WTC11 (cell line): ENCODE measurements around the gene CADM1. TPM values are rescaled to one million over a fixed set of nuclear protein-coding genes. Genes with fewer than 3 reads are reported as not detected.

Experiments used
- ATAC-seq: fragments of 200-7000 bp; cut with Tn5 transposase; 2 replicates; pipeline ENCODE4 v1.10.0; 2021; ENCODE audit warnings: mild to moderate bottlenecking, moderate library complexity
- CTCF ChIA-PET: fragments of 300-600 bp; sonication (Branson Sonifier 250); formaldehyde crosslinking; loops from one replicate; lab custom pipeline; 2021; ENCODE audit warnings: antibody characterized with exemption; lab: Charles Lee
- POLR2A ChIA-PET: fragments of 350-600 bp; sonication (Branson Sonifier 250); formaldehyde crosslinking; loops from one replicate; lab custom pipeline; 2021; ENCODE audit warnings: antibody characterized with exemption; lab: Charles Lee
- DNase-seq: peaks from one replicate; pipeline ENCODE4 v3.0.0; 2021; ENCODE audit warnings: low spot score
- H3K27ac Mint-ChIP-seq: 2 replicates; pipeline ENCODE4 v1.8.0; 2021; ENCODE audit warnings: mixed read lengths
- H3K27me3 Mint-ChIP-seq: 2 replicates; pipeline ENCODE4 v1.8.0; 2021; ENCODE audit warnings: low read depth, mild to moderate bottlenecking, moderate library complexity, mixed read lengths
- H3K36me3 Mint-ChIP-seq: 2 replicates; pipeline ENCODE4 v1.8.0; 2021; ENCODE audit warnings: mixed read lengths
- H3K4me1 Mint-ChIP-seq: 2 replicates; pipeline ENCODE4 v1.8.0; 2022; ENCODE audit warnings: mixed read lengths
- H3K4me3 Mint-ChIP-seq: 2 replicates; pipeline ENCODE4 v1.8.0; 2021; ENCODE audit warnings: mild to moderate bottlenecking, moderate library complexity, mixed read lengths
- H3K9me3 Mint-ChIP-seq: 2 replicates; pipeline ENCODE4 v1.8.0; 2021; ENCODE audit warnings: mixed read lengths
- ATF3 ChIP-seq: sonication (generic); formaldehyde crosslinking; conservative IDR thresholded peaks from 2 replicates; pipeline ENCODE4 v1.8.1; 2022; ENCODE audit warnings: mild to moderate bottlenecking, missing genetic modification reagents
- FOXJ3 ChIP-seq: sonication (generic); formaldehyde crosslinking; IDR thresholded peaks from 2 replicates; pipeline ENCODE4 v1.9.0; 2021; ENCODE audit warnings: missing genetic modification reagents, mild to moderate bottlenecking, borderline replicate concordance
- FOXP4 ChIP-seq: sonication (generic); formaldehyde crosslinking; IDR thresholded peaks from 2 replicates; pipeline ENCODE4 v1.8.0; 2022; ENCODE audit warnings: mild to moderate bottlenecking, missing genetic modification reagents
- GABPB1 ChIP-seq: sonication (generic); formaldehyde crosslinking; IDR thresholded peaks from 2 replicates; pipeline ENCODE4 v1.8.1; 2023; ENCODE audit warnings: mild to moderate bottlenecking, missing genetic modification reagents
- GRHL2 ChIP-seq: fragments of 250-450 bp; sonication (Bioruptor Pico); IDR thresholded peaks from 2 replicates; pipeline ENCODE4 v1.8.0; 2022; ENCODE audit warnings: mild to moderate bottlenecking, moderate library complexity; ENCODE audit not compliant: insufficient replicate concordance, severe bottlenecking
- IRF1 ChIP-seq: sonication (generic); formaldehyde crosslinking; IDR thresholded peaks from 2 replicates; pipeline ENCODE4 v1.8.0; 2023; ENCODE audit warnings: missing genetic modification reagents
- JUN ChIP-seq: sonication (generic); formaldehyde crosslinking; IDR thresholded peaks from 2 replicates; pipeline ENCODE4 v1.8.0; 2023; ENCODE audit warnings: mild to moderate bottlenecking, missing genetic modification reagents
- KAT7 ChIP-seq: sonication (generic); formaldehyde crosslinking; IDR thresholded peaks from 2 replicates; pipeline ENCODE4 v1.8.1; 2023; ENCODE audit warnings: missing genetic modification reagents, mild to moderate bottlenecking, borderline replicate concordance
- MXD4 ChIP-seq: fragments of 250-450 bp; sonication (Bioruptor Pico); IDR thresholded peaks from 2 replicates; pipeline ENCODE4 v1.8.0; 2021; ENCODE audit warnings: mild to moderate bottlenecking, moderate library complexity, borderline replicate concordance
- PRRX2 ChIP-seq: fragments of 250-450 bp; sonication (Bioruptor Pico); IDR thresholded peaks from 2 replicates; pipeline ENCODE4 v1.8.0; 2021; ENCODE audit warnings: mild to moderate bottlenecking
- RELA ChIP-seq: sonication (generic); formaldehyde crosslinking; IDR thresholded peaks from 2 replicates; pipeline ENCODE4 v1.8.1; 2022; ENCODE audit warnings: missing genetic modification reagents, mild to moderate bottlenecking, borderline replicate concordance
- SMAD4 ChIP-seq: sonication (generic); formaldehyde crosslinking; IDR thresholded peaks from 2 replicates; pipeline ENCODE4 v1.8.0; 2022; ENCODE audit warnings: mild to moderate bottlenecking, missing genetic modification reagents
- ZBTB21 ChIP-seq: sonication (generic); formaldehyde crosslinking; IDR thresholded peaks from 2 replicates; pipeline ENCODE4 v1.8.1; 2023; ENCODE audit warnings: mild to moderate bottlenecking, missing genetic modification reagents, borderline replicate concordance
- ZNF121 ChIP-seq: sonication (generic); formaldehyde crosslinking; IDR thresholded peaks from 2 replicates; pipeline ENCODE4 v1.8.0; 2023; ENCODE audit warnings: missing genetic modification reagents
- ZNF138 ChIP-seq: sonication (generic); formaldehyde crosslinking; conservative IDR thresholded peaks from 2 replicates; pipeline ENCODE4 v1.8.1; 2022; ENCODE audit warnings: mild to moderate bottlenecking, moderate library complexity, missing genetic modification reagents
- ZNF512 ChIP-seq: sonication (generic); formaldehyde crosslinking; IDR thresholded peaks from 2 replicates; pipeline ENCODE4 v1.8.1; 2022; ENCODE audit warnings: missing genetic modification reagents, borderline replicate concordance
- total RNA-seq: library from RNA; stranded (reverse); gene quantifications from 3 replicates; pipeline ENCODE4 v1.2.3, GENCODE V29; 2021

Gene CADM1
- total RNA-seq, 1 experiment from 2014 or later = 26.8 TPM

- H3K27me3 Mint-ChIP-seq = peaks cover 42% of the 10 kb centered on the region
- no peaks in the 10 kb centered on the region for H3K9me3 Mint-ChIP-seq
- no peaks in the 10 kb centered on the region for H3K36me3 Mint-ChIP-seq
- ChIA-PET POLR2A (interaction anchor here (0.7 kb wide), 1 partner anchor 764 kb away, joined by 3 read pairs; no protein-coding TSS in a partner anchor), CTCF (no interaction called here)
- H3K4me3 Mint-ChIP-seq = no peak overlapping the region
- TF ChIP-seq ZNF138 (CRISPR knock-in tag) (no peak), ZBTB21 (CRISPR knock-in tag) (no peak), SMAD4 (CRISPR knock-in tag) (no peak), RELA (CRISPR knock-in tag) (no peak), GRHL2 (no peak)
- ATAC-seq (no peak), DNase-seq (no peak)
- H3K4me1 Mint-ChIP-seq = peaks cover 23% of the 10 kb centered on the region
- no peak overlapping the region for H3K27ac Mint-ChIP-seq
Observed at GRCh38 chr11:115480611-115481010, 23.6 kb downstream of the CADM1 start.

- H3K36me3 Mint-ChIP-seq = no peaks in the 10 kb centered on the region
Observed at GRCh38 chr11:115477410-115477809, 26.8 kb downstream of the CADM1 start.

GRCh38 chr11:115476463-115477286 lies 27.5 kb downstream of the CADM1 start:
- no peaks in the 10 kb centered on the region; the same call in 1 of the 2 replicates for H3K9me3 Mint-ChIP-seq
- H3K27ac Mint-ChIP-seq = no peak overlapping the region
- ATAC-seq = peak; percentile 81
- CTCF ChIA-PET = no interaction called here
- peaks cover 52% of the 10 kb centered on the region for H3K27me3 Mint-ChIP-seq
- H3K36me3 Mint-ChIP-seq = no peaks in the 10 kb centered on the region
- TF ChIP-seq PRRX2 (CRISPR knock-in tag) (no peak), GABPB1 (CRISPR knock-in tag) (no peak), SMAD4 (CRISPR knock-in tag) (no peak), JUN (no peak), FOXP4 (peak; percentile 97; the same call in 1 of the 2 replicates)
- peak overlapping the region; percentile 6; the same call in 1 of the 2 replicates for H3K4me3 Mint-ChIP-seq
- POLR2A ChIA-PET = no interaction called here
- DNase-seq = no peak
- H3K4me1 Mint-ChIP-seq = peaks cover 27% of the 10 kb centered on the region

More at GRCh38 chr11:115477410-115477809, 26.8 kb downstream of the CADM1 start:
- no peak overlapping the region; the same call in 1 of the 2 replicates for H3K27ac Mint-ChIP-seq
- TF ChIP-seq IRF1 (CRISPR knock-in tag) (no peak), ZNF121 (CRISPR knock-in tag) (no peak), FOXJ3 (CRISPR knock-in tag) (no peak), ZNF512 (CRISPR knock-in tag) (no peak), FOXP4 (no peak), KAT7 (CRISPR knock-in tag) (no peak), MXD4 (CRISPR knock-in tag) (no peak), ATF3 (CRISPR knock-in tag) (no peak)
- CTCF ChIA-PET = no interaction called here
- peaks cover 26% of the 10 kb centered on the region for H3K4me1 Mint-ChIP-seq
- peaks cover 55% of the 10 kb centered on the region for H3K27me3 Mint-ChIP-seq
- POLR2A ChIA-PET = no interaction called here
- no peak for DNase-seq
- no peaks in the 10 kb centered on the region; the same call in 1 of the 2 replicates for H3K9me3 Mint-ChIP-seq
- H3K4me3 Mint-ChIP-seq = no peak overlapping the region
- ATAC-seq = no peak
